K562 treated with DMSO at 1 percent for 4 hours (cell line): ENCODE data around the gene ITGB4. TPM values are rescaled to one million over a fixed set of nuclear protein-coding genes. Genes with fewer than 3 reads are reported as not detected.

Source experiments
- total RNA-seq: library from RNA; unstranded; fragments of 300-600 nt; gene quantifications from 2 replicates; pipeline ENCODE4 v1.2.3, GENCODE V29; 2022; ENCODE audit not compliant: insufficient read depth

The ITGB4 gene
- total RNA-seq: 0.27 and 1.0 TPM in 2 replicates

GRCh38 chr17:75720656-75721462 is at the start of gene ITGB4:
Gene ITGB4 (plus strand): TSS chr17:75721459. CDS start chr17:75724704, 3,245 bp downstream.

GRCh38 chr17:75764711-75765421 is 43.6 kb downstream of the ITGB4 start, which contains the start of gene GALK1:
Gene GALK1 (minus strand): TSS chr17:75765192. CDS start chr17:75765136, 56 bp downstream.

GRCh38 chr17:75784473-75785015 is 63.3 kb downstream of the ITGB4 start, which contains the start of gene UNK:
Gene UNK (plus strand): TSS chr17:75784806. CDS start chr17:75784881, 75 bp downstream.

Other genes with a start within 250 kb of the ITGB4 start
- 3.1 and 4.5 TPM in 2 replicates for gene CASKIN2, start 205.9 kb upstream of the ITGB4 start, total RNA-seq
- gene TSEN54, start 204.9 kb upstream of the ITGB4 start, total RNA-seq: 24.1 and 27.1 TPM in 2 replicates
- 23.7 and 29.6 TPM in 2 replicates for gene LLGL2, start 195.8 kb upstream of the ITGB4 start, total RNA-seq
- gene MYO15B, start 133.7 kb upstream of the ITGB4 start, total RNA-seq: 0.29 and 1.2 TPM in 2 replicates
- not detected in 2 replicates for gene SMIM5, start 88.0 kb upstream of the ITGB4 start, total RNA-seq
- 19.1 and 20.5 TPM in 2 replicates for gene RECQL5, start 54.3 kb upstream of the ITGB4 start, total RNA-seq
- gene SAP30BP, start 54.1 kb upstream of the ITGB4 start, total RNA-seq: 45.2 and 54.9 TPM in 2 replicates
- gene GALK1, start 43.7 kb downstream of the ITGB4 start, total RNA-seq: 44.8 and 73.0 TPM in 2 replicates
- gene UNK, start 63.3 kb downstream of the ITGB4 start, total RNA-seq: 45.3 and 46.6 TPM in 2 replicates
- 164 and 167 TPM in 2 replicates for gene UNC13D, start 122.9 kb downstream of the ITGB4 start, total RNA-seq
- 133 TPM in 2 replicates for gene WBP2, start 133.9 kb downstream of the ITGB4 start, total RNA-seq
- 2.6 and 3.6 TPM in 2 replicates for gene TRIM47, start 157.1 kb downstream of the ITGB4 start, total RNA-seq
- gene TRIM65, start 175.5 kb downstream of the ITGB4 start, total RNA-seq: 21.2 and 26.6 TPM in 2 replicates
- 82.4 and 95.4 TPM in 2 replicates for gene MRPL38, start 183.4 kb downstream of the ITGB4 start, total RNA-seq
- gene FBF1, start 219.6 kb downstream of the ITGB4 start, total RNA-seq: 4.3 and 6.4 TPM in 2 replicates